Erythroblast (primary cell): ENCODE results near the gene PVALB.

Experiments used
- DNase-seq, 2 experiments: peaks; one replicate each; lab custom pipeline; 2025; lab: John Stamatoyannopoulos, UW
- GATA1 ChIP-seq: IDR thresholded peaks from 2 replicates; pipeline ENCODE4 v1.6.1; 2011; ENCODE audit warnings: low read depth, mild to moderate bottlenecking, control low read depth, low read length, moderate library complexity
- POLR2A ChIP-seq: IDR thresholded peaks from 2 replicates; pipeline ENCODE4 v1.6.1; 2011; ENCODE audit warnings: mild to moderate bottlenecking, low read length

PVALB gene

DNA sequence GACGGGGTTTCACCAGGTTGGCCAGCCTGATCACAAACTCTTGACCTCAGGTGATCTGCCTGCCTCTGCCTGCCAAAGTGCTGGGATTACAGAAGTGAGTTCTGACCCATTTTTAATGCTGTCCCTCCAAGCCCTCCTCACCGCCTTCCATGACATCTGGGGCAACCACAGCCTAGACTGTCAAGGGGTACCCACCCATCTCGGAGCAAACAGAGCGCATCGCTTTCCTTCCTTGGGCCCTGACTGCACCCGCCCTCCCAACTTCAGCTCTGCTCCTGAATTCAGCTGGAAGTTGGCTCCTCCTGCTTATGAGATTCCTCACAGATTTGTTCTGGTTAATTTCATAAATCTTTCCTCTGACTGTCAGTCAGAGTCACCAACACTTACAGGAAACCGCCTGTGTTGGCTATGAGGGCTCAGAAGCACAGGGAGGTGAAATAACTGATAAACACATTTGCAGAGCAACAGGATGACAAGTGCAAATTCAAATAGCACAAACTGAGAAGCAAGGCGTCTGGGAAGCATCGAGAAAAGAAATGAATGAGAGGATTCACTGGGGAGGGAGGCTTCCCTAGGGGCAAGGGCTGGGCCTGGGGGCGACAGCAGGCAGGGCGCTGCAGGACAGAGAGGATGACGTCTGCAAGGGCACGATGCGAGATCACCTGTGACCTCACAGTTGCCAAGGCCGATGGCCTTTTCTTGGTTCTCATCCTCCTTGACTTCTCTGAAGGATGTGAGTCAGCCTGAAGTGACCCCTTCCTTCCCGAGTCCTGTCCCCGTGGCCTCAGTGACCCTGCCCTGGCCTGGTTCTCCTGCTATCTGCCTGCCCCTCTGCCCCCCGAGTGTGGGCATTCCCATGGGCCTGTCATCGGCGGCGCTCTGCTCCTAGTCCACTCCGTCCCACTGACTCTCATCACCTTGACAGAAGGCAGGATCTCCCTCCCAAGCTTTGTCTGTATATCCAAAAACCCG lies 47.0 kb downstream of the PVALB start:
- no peak for DNase-seq
- no peak for TF ChIP-seq GATA1
- TF ChIP-seq POLR2A = no peak

DNA sequence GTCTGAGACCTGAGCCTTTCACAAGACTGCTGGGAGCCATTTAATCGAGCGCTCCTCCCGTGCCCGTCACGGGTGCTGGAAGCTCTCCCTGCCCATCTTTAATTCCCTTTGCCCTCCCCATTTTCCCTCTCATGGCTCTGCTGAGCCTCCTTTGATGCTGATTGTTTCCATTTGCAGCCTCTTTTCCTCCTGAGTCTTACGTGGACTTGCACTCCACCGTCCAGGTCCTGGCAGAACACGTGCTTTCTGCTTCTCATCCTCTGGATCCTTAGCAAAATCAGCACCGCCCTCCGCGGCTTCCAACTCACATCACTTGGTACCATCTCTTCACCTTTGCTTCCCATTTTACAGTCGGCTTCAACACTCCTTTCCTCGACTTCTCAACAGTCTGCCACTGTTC lies 48.2 kb downstream of the PVALB start:
- no peak for TF ChIP-seq GATA1
- TF ChIP-seq POLR2A = no peak
- DNase-seq = no peak

DNA sequence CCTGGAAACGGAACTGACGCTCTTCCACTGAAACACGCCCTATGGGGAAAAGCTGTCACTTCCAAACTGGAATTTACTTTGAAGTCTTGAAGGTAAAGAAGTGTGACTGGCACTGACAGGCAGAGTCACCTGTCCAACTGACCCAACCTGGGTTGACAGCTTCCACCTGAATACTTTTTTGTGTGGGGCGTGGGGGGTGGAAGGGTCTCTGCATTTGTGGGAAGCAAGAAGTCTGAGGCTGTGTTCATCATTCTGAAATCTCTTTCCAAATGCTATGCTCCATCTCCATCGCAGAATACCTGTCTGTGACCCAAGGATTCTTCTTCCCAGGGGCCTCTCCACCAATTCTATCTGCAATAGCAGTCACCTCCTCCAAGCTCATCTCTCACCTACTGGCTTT lies 48.7 kb downstream of the PVALB start:
- DNase-seq = no peak
- TF ChIP-seq POLR2A = no peak

- TF ChIP-seq POLR2A (no peak), GATA1 (no peak)
These were observed 49.6 kb downstream of the PVALB start for GRCh38 chr22:36767035-36767775.

DNA sequence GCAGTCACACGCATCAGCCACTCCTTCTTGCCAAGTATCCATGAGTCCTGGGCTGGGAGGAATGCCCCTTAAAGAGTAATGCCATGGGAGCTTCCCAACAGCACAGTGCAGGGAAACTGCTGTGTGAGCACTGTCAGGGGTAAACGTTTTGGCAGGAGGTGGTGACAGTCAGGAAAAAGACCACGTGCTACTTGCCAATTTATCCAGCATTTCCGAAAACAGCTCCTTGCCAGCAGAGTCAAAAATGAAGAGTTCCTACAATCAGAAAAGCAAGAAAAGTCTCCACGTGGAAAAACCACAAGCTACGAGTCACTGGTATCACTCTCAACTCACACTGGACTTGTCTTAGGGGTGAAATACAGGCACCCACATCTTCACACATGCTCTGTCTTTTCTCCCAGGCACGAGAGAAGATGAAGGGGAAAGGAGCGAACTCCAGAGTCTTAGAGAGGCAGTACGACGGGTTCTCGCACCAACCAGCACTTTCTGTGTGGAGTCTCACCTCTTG lies 50.8 kb downstream of the PVALB start:
- TF ChIP-seq GATA1 (no peak), POLR2A (no peak)

More at GRCh38 chr22:36767035-36767775, 49.6 kb downstream of the PVALB start:
- DNase-seq = no peak

GRCh38 chr22:36765131-36765942 lies 51.5 kb downstream of the PVALB start:
- no peak for DNase-seq
- no peak for TF ChIP-seq GATA1
- TF ChIP-seq POLR2A = no peak

More for the DNA sequence above, 50.8 kb downstream of the PVALB start:
- no peak for DNase-seq

DNA sequence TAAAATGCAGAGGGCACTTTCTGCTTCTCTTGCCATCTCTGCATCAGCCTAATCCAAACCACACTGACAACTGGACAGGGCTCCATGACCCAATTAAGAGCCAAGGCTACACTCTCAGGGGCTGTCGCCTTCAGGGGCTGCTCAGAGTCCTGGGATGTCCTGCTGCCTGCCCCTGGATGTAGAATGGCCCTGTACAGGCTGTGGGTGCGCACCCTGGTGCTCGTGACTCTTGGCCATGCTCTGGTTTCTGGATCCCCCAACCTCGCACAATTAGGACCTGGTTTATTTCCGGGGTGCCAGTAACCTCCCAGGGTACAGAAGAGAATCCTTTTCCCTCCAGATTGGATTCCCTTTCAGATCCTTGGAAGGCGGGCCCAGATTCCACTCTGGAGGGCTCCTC lies 52.2 kb downstream of the PVALB start:
- DNase-seq = no peak
- TF ChIP-seq POLR2A (no peak), GATA1 (no peak)

GRCh38 chr22:36764060-36764459 lies 52.8 kb downstream of the PVALB start:
- no peak for DNase-seq
- no peak for TF ChIP-seq POLR2A
- no peak for TF ChIP-seq GATA1

DNA sequence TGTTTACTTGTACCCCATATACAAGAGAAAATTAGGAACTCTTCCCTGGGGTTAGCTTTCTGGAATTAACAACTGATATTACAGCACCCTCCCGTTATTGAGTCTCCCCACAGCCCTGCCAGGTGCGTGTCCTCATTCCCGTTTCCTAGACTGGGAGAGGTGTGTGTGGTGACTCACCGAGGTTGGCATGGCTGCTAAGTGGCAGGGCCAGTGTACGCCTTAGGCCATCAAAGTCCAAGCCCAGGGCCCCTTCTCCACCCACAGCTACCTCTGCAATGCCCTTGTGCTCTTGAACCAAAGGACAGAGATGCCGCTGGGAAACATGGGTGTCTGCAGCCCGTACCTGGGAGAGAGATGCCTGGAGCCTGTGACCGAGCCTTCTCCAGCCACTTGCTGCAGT lies 53.3 kb downstream of the PVALB start:
- DNase-seq = no peak
- TF ChIP-seq GATA1 = no peak
- no peak for TF ChIP-seq POLR2A

- DNase-seq = no peak
- TF ChIP-seq GATA1 (no peak), POLR2A (no peak)
These were observed 54.1 kb downstream of the PVALB start for GRCh38 chr22:36762687-36763260.

DNA sequence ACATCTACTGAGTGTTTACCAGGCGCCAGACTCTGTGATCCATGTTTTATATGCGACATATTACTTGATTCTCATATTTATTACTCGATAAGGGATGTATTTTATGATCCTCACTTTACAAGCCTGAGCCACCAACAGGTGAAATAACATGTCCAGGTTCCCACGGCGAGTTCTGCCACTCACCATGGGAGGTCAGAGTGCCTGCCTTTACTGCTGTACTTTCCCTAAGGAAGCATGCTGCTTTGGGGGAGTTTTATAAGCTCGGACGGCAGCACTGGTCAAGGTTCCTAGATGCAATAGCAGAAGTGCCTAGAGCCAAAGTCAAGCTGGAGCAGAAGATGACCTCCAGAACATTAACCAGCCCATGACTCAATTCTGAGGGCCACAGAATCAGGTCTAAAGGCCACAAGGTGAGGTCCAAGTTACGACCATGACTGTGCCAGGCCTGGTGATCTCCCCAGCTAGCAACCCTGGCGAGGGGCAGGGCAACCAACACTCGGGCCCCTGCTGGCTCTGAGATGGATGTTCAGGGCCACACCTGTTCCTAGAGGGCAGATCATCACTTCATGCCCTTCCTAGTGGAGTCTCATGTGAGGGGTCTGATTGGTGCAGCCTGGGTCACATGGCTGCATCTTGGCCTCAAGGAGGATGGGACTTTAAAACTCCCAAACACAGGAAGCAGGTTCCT lies 55.1 kb downstream of the PVALB start:
- no peak for DNase-seq
- TF ChIP-seq GATA1 (no peak), POLR2A (no peak)

DNA sequence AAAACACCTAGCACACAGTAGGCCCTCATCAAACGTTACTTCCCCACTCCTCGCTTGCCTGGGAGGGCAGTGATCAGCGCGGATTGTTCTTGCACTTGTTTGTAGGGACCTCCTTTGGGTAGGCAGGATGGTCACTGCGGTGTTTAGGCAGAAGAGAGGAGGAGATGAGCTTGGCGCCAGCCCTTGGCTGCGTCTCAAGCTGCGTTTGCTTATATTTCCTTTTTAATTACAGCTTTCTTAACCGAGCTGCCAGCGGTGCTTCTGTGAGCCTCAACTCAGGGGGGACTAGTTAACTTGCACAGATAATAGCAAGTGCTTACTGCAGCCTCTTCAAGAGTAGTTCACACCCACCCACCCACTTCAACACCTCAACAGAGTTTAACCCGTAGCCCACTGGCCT lies 56.0 kb downstream of the PVALB start:
- DNase-seq = no peak
- TF ChIP-seq GATA1 (no peak), POLR2A (no peak)

DNA sequence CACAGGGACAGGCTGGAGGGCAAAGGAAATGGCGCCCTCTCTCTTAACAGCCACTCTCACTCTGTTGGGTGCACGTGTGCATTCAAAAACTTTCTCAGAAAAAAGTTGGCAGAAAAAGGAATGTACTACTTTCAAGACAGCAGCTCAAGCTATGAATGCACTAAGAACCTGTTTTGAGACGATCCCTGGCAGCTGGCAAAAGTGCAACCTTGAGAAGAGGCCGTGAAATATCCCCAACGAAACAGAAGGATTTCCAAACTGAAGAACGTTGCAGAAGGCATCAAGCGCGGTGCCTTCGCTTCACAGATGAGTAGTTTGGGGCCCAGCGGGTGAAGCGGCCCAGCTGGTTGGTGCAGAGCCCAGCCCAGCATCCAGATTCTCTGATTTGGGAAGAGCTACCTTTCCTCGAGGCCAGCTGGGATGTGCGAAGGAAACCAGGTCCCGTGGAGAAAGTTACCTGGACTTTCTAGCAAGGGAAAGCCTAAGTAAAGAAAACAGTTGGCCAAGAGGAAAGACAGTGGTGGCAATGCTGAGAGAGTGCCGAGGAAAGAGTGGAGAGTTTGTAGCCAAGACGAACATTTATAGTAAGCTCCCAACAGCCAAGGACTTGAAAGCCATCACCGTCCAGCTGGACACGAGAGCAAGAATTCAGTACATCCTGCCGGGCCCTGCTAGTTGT lies 57.2 kb downstream of the PVALB start:
- DNase-seq = no peak
- TF ChIP-seq GATA1 (no peak), POLR2A (no peak)
